Superior temporal gyrus (tissue), 1 donor: ENCODE results near the gene LSM14B.
A peak's percentile ranks its signal among the peaks of the same experiment; 100 is the strongest.
"Not testable (repeated sequence)": the region's sequence is repeated elsewhere in the genome, so short reads cannot be mapped to it uniquely, and the experiment has no call there.

ENCODE experiments used
- DNase-seq: peaks from one replicate; pipeline ENCODE4 v3.0.0-alpha.2; 2016; ENCODE audit errors: extremely low spot score

The LSM14B gene

GRCh38 chr20:62121776-62122653 is at the start of gene LSM14B:
TSS of gene LSM14B (plus strand) at chr20:62122475. CDS start at chr20:62122667, 192 bp downstream.
- DNase-seq, result peak; percentile 92

DNA sequence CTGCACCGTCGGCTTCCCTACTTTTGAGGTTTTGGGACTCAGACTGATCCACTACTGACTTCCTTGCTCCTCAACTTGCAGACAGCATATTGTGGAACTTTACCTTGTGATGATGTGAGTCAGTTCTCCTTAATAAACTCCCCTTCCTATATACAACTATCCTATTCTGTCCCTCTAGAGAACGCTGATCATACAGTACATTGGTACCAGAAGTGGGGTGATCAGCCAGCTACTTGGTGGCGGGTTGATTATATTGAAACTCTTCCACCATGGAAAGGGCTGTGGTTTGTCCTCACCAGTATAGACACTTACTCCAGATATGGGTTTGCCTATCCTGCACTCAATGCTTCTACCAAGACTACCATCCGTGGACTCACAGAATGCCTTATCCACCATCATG is 49.0 kb upstream of the LSM14B start:
- DNase-seq, result no peak

- DNase-seq, result no peak
Measured at GRCh38 chr20:62079166-62079565, 43.1 kb upstream of the LSM14B start.

DNA sequence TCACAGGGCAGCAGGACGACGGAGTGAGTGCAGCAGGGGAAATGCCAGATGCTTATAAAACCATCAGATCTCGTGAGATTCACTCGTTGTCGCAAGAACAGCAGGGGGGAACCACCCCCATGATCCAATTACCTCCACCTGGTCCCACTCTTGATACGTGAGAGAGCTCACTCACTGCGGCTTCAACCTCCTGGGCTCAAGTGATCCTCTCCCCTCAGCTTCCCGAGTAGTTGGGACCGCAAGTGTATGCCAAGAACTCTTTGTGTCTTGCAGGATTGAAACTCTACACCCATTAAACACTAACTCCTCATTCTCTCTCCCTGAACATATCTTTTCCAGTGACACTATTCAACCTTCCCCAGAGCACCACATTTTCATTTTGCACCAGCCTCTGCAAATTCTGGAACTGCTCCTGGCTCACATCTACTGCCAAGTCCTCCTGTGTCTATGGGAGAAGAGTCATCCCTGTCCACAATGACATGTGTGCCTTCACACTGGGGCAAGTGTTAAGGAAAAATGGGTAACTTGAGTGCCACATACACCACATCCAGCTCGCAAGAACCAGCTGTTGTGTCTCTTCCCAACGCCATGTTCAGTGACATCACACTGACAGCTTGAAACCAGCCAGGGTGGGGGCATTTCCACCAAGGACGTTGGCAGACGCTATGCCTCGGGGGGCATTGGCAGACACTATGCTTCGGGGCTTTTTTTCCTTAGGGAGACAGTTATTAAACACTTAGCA is 41.9 kb upstream of the LSM14B start:
- DNase-seq, result no peak

- DNase-seq, result no peak
Measured at GRCh38 chr20:62083312-62083711, 39.0 kb upstream of the LSM14B start.

- not testable (repeated sequence) for DNase-seq
Measured at GRCh38 chr20:62084224-62084623, 38.1 kb upstream of the LSM14B start.

DNA sequence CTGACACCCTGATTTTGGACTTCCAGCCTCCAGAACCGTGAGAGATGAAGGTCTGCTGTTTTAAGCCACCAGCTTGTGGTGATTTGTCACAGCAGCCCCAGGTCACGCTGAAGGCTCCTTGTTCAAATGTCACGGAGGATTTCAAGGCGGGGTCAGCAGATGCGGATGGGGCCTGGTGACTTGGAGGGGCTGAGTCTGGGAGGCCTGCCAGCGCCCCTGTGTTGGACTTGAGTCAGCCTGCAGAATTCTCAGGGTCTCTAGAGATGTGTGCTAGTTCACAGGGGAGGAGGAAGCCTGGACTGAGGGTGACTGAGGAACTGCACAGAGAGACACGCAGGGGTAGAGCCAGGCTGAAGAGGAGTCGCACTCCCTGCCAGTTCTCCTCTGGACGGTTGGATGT is 37.1 kb upstream of the LSM14B start:
- no peak for DNase-seq

DNA sequence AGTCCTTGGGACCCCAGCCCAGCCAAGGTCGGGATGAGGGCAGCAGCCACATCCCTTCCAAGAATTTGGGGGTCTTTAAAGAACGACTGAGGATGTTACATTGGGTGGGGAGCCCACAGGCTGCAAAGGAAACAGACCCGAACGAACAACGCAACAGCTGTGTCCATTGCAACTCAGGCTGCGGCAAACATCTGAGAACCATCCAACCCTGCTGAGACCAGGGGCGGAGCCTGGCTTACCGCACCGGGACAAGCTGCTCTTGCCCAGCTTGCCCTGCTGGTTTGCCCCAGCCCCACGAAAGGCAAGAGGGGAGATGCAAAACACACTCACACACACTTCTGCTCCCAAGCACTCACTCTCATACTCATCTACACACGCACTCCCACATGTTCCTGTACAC is 35.0 kb upstream of the LSM14B start:
- DNase-seq, result no peak

DNA sequence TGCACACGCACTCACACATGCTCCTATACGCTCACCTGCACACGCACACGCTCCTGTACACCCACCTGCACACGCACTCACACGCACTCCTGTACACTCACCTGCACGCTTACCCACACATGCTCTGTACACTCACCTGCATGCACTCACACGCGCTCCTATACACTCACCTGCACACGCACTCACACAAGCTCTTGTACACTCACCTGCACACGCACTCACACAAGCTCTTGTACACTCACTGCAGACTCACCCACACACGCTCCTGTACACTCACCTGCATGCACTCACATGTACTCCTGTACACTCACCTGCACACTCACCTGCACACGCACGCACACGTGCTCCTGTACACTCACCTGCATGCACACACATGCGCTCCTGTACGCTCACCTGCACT is 34.6 kb upstream of the LSM14B start:
- DNase-seq, result no peak

DNA sequence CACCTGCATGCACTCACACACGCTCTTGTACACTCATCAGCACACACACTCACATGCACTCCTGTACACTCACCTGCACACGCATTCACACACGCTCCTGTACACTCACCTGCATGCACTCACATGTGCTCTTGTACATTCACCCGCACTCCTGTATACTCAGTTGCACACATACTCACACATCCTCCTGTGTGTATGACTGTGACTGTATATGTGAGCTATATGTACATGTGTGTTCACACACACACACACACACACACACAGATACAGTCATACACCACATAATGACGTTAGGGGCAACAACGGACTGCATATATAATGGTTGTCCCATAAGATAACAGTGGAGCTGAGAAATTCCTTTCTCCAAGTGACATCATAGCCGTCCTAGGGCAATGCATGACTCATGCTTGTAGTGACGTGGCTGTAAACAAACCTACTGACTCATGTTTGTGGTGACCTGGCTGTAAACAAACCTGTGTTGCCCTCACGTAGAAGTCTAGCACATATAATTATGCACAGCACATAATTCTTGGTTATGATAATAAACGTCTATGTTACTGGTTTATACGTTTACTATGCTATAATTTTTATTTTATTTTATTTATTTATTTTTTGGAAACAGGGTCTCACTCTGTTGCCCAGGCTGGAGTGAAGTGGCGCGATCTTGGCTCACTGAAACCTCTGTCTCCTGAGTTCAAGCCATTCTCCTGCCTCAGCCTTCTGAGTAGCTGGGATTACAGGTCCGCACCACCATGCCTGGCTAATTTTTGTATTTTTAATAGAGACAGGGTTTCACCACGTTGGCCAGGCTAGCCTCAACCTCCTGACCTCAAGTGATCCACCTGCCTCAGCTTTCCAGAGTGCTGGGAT is 33.8 kb upstream of the LSM14B start:
- no peak for DNase-seq

DNA sequence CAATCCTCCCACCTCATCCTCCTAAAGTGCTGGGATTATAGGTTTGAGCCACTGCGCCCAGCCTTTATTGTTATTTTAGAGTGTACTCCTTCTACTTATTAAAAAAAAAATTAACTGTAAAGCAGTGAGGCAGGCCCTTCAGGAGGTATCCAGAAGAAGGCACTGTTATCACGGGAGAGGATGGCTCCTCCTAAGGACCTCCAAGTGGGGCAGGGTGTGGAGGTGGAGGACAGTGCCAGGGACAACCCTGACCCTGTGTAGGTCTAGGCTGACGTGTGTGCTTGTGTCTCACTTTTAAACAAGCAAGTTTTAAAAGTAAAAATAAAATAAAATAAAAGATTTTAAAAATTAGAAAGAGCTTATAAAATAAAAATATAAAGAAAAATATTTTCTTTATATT is 32.9 kb upstream of the LSM14B start:
- DNase-seq, result no peak

DNA sequence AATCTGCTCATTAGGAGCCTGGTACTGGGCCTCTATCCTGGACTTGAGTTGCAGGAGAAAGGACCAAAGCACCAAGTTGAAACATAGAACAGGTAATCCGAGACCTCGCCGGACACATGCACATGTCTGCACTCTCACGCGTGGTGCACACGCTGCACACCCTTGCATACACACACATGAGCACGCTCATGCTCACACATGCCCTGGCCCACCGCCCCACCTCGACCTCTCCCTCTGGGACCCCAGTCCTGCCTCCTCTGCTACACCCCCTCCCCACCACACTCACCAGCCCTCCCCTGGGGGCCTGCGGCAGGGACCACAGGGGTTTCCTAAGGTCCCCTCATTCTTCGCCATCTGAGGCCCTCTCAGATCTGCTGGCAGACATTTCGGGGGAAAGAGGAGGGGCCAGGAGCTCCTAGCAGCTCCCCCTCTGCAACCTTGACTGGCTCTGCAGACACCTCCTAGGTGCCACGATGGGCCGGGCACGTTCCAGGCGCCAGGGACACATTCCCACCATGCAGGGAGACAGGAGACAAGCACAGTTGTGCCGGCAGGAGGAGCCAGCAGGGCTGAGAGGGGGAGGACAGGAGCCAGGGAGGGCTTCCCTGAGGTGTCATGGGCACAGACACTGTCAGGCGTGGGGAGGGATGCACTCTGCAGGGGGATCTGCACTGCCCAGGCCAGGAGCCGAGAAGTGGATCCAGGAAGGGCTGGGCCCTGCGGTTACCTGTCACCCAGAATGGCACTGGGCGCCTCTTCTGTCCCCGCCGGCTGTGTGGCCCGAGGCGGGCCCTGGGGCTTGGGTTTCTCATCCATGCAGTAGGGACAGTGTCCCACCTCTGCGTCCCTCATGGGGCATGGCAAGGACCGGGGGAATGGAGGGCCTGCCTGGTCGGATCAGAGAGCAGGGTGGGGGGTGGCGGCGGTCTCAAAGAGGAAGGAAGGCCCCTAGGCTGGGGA is 25.6 kb upstream of the LSM14B start:
- DNase-seq, result no peak

DNA sequence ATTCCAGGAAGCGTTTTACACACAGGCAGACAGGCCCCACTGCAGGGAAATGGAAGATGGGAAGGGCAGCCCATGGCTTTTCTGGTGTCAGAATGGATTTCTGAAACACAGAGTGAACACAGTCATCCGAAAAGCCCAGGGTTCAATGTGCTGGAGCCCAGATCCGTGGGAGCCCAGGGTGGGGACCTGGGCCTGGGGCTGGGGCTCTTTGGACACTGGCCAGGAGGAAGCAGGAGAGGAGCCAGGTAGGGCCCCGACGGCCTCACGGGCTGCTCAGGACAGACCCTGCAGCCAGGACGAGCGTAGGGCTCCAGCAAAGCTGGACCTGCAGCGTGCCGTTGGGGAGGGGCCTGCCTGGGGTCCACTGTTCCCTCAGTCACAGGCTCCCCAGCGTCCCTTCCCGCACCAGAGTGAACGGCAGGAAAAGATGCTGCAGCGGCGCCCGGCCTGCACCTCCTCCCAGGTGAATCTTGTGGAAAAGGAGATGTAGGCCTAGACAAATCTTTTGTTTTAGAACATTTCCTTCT is 24.3 kb upstream of the LSM14B start:
- no peak for DNase-seq

DNA sequence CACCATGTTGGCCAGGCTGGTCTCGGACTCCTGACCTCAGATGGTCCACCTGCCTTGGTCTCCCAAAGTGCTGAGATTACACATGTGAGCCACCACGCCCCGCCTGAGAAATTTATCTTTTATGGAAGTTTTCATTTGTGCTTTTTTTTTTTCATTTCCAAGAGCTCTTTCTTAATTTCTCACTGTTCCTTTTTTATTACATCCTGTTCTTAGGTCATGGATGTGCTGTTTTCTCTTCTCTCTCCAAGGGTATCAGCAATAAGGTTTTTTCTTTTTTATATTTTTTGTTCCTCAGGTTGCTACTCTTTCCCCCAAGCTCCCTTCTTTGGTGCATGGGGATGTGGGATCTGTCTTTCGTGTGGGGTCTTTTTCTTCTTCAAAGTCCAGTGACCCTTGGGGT is 21.2 kb upstream of the LSM14B start:
- no peak for DNase-seq

DNA sequence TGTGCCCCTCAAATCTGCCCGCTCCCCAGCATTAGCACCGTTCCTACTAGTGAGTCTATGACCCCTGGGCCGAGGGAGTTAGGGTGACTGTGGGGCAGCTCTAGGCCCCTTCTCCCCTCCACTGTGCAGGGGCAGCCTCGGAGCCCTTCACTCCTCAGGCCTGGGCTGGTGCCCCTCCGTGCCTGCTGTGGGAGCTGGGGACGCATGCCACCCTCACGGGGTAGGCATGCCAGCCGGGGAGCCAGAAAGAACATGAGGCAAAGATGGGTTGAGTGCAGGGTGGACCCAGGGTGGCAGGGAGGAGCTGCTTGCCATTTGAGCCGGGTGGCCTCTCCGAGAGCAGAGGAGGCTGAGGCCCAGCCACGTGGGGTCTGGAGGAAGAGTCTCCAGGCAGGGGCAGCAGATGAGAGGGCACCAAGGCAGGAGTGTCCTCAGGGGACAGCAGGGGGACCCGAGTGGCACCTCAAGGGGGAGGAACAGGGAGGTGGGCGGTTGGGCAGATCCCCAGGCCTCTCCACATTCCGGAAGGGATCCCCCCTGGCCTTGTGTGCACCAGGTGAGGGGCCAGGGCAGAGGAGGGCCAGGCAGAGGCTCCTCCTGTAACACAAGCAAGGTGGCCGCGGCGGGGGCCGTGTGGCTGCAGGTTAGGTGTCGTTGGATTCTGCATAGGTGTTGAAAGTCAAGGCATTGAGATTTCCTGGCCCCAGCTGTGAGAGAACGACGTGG is 18.6 kb upstream of the LSM14B start:
- DNase-seq, result no peak

- DNase-seq, result no peak
Measured at GRCh38 chr20:62104234-62104789, 18.0 kb upstream of the LSM14B start.

DNA sequence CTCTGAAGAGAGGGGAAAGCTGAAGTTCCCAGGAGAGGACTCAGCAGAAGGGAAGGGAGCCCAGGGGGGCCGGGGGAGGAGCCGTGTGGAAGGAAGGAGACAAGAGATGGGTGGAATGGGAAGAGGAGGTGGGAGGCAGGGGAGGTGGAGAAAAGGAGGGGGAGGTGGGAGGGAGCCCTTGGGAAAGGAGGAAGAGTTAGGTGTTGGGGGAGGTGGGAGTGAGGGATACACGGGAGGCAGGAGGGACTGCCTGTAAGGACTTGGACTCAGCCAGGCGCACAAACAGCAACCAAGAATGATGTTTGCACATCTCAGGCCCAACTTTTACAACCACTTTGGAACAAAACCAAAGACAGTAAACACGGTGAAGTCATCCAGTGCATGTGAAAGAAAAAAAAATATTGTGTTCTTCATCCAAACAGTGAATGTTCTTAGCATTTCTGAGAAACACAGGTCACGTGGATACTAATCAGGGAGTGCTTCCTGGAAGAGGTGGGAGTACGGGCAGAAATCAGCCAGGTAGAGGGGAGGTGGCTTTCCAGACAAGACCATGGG is 17.4 kb upstream of the LSM14B start:
- DNase-seq, result no peak

GRCh38 chr20:62105592-62105991 is 16.7 kb upstream of the LSM14B start:
- DNase-seq, result no peak

DNA sequence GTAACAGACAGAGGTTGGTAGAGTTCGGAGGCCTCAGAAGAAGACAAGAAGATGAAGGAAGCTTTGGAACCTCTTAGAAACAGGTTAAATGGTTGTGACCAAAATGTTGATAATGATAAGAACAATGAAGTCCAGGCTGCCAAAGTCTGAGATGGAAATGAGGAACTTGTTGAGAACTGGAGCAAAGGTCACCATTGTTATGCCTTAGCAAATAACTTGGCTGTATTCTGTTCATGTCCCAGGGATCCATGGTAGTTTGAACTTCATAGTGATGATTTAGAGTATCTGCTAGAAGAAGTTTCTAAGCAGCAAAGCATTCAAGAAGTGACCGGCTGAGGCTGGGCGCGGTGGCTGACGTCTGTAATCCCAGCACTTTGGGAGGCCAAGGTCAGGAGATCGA is 11.1 kb upstream of the LSM14B start:
- DNase-seq, result no peak
